ENCODE data around the gene HTRA3.

The HTRA3 gene

DNA sequence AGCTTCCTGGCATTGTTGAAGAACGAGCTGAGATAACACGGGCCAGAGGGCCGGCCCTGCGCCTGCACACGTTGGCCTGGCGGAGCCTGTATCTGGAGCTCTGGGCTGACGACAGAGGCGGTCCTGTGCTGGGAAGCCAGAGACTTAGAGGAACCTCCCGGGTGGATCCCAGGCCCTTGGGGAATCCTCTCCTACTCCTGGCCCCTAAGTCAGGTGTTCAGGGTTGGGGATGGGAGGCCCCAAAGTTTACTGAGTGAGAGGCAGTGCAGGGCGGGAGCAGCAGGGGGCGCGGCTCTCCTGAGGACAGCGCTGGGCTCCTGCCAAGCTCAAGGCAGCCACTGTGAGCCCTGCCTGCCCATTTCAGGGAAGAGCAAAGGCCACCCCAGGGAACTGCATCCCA is 2.5 kb upstream of the HTRA3 start:
- no peak for DNase-seq

DNA sequence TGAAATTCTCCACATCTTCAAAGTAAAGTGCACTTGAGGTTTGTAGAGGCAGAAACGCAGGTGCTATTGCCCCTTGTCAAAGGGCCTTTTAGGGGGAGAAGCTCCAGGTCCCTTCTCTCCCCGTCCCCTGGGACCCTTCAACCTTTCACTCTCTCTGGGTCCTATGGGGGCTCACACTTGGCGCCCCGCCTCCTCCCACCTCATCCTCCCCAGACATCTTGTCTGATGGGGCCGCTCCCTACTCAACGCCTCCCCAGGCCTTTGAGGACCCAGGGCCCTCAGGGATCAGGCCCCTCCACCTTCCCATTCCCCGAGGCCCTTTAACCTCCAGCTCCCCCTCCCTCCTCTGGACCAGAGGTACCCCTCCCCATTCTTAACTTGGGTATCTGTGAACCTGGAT is 1.3 kb upstream of the HTRA3 start:
- DNase-seq: no peak

DNA sequence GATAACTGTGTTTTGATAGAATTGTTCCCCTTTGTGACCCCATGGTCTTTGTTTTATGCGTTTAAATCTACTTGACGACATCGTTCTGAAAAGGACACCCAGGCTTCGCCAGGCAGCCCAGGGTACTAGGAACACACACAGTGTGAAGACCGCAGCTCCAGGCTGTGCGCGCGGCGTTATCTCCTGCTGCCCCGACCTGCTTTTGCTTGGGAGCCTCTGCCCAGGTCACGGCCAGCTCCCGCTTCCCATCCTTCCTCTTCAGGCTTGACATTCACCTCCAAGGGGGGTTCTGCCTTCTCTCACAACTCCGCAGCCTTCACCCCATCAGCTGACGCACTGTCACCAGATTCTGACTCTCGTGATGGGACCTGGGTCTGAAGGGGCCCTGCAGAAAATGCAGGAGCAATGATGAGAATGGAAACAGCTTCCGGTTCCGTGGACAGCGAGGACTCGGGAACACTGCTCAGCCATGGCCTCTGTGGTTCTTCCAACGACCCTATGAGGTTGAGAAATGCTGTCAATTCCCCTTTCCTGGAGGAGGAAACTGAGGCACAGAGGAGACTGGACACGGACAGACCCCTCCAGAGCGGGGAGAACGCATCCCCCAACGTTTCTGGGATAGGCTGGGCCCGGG is 536 bp upstream of the HTRA3 start:
- DNase-seq: no peak

DNA sequence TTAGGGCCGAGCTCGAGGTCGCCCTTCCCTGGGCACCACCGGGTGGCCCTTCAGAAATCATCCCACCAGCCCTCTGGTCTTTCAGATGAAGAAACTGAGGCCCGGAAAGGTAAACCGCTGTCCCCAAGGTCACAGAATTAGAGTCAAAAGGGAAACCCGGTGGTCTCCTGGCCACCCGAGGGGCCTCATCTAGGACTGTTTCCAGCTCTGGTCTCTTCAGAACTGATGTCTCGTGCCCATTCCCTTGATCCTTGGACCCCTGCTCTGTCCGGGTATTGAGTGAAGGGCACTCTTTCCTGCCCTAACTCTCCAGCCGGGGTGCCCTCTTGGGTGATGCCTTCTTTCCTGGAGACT is 841 bp downstream of the HTRA3 start:
- no peak for DNase-seq

DNA sequence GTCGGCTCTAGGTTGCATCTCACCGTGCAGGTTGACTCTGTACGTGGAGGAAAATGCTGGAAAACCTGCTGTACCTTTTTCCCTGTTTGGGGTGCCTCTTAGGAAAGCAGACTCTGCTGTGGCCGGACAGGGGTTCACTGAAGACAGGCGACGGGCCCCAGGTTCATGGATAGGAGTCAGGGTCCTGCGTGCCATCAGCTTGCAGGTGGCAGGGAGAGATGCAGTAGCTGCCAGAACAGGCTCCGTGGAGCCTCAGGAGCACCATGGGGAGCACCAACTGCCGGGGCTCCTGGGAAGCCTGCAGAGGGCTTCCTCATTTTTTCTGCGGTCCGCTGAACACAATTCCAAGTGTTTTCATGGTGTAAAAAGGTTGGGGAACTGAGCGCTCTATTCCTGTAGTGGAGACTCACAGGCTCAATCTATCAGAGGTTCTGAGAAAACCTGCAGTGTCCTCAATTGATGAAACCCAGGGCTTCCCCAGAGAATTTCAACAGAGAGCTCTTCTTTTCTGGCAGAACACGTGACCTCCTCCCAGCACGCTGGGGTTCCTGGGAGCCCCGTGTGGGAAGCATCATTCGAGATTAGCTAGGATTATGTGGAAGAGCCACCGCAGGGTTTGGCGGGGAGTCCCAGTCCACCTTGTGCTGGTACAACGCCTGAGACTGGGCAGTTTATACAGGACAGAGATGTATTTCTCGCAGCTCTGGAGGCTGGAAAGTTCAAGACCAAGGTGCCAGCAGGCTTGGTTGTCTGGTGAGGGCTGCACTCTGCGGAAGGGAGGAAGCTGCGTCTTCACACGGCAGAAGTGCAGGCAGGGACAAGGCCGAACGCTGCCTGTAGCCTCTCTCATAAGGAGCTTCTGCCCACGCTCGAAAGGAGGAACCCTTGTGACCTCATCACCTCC is 1.6 kb downstream of the HTRA3 start:
- no peak for DNase-seq

DNA sequence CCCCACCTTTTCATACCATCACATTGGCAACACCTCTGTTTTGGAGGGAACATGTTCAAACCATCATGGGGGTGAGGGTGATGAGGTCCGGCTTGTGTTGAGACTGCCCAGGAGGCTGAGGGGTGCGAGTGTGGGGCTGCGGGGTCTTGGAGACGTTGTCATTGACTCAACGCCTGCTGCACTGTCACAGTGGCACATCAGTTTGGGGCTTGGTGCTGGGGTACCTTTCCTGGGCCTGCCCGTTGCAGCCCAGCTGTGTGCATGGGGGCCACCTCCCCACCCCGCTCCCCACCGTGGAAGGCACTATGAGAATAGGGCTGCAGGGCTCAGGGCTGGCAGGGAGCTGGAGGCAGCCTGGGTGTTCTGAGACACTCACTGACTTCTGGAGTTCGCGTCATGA is 2.3 kb downstream of the HTRA3 start:
- DNase-seq: no peak

DNA sequence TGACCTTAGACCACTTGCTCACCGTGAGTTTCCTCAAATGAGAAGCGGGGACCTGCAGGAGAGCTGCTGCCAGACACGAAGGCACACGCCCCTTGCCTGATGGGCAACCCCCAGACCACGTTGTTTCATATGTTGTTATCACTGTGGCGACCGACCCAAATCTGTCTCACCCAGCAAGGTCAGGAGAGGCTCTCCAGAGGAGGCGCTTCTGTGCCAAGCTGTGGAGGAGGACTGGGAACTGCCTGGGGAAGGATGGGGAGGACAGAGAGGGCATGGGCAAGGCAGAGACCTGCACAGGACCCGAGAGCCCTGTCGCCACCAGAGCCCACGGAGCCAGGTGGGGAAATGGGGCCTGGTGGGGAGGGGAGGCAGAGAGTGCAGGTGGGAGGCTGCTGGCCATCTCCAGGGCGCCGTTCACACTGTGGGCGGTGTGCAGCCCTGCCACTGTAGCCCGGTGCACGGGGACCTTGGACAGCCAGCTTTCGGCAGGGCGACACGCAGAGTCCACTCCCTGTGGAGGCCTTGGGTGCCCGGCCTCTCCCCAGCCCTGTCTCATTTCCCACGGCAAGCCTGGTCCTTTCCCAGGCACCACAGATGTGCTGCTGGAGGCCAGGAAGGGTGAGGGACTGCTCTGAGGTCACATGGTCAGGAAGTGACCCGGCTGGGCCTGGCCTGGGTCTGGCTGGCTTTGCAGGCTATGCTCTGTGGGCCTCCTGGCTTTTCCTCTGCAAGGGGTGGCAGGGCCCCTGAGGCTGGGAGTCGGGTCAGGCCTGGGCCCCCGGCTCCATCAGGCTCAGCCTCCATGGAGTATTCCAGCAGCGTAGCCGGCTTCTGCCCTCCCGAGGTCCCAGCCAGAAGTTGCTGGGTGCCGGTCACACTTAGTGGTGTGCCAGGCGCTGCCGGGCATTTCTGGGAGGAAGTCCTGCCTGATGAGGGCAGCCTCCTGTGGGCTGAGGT is 3.2 kb downstream of the HTRA3 start:
- DNase-seq: no peak

DNA sequence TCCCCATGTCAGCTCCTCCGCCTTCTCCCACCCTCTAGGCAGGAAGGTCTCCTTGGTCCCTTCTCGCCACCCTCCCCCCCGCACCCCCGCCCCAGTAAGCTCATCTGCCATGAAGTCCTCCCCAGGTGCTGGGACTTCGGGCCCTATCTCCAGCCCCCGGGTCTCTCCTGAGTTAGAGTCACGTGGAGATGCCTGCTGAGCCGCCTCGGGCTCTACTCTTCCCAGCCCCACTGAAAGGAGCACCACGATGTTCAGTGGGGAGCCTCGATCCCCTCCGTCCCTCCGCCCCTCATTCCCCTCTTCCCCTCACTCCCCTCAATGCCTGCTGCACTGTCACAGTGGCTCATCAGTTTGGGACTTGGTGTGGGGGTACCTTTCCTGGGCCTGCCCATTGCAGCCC is 3.9 kb downstream of the HTRA3 start:
- DNase-seq: no peak

DNA sequence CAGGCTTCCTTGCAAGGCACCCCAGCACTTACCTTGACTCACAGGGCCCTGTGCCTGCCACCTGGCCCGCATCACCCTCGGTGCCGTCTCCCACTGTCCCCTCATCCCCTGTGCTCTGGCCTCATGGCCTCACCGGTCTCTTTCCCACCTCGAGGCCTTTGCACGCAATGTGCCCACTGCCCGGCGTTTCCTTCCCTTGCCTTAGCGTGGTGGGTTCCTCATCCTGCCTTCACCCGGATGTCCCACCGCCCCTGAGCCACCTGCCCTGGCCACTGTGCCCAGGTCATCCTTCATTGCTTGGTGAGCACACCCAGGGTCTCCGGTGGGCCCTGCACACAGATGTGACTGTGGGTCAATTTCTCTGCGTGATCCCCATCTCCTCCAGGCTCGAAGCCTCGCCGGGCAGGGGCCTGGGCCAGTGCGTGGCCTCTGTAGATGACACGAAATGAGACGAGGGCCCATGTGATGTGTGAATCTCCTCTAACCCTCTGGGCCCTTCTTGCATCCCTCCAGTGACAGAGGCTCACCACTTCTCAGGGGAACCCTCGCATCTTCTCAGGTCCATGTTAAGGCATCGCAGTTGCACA is 4.6 kb downstream of the HTRA3 start:
- no peak for DNase-seq

DNA sequence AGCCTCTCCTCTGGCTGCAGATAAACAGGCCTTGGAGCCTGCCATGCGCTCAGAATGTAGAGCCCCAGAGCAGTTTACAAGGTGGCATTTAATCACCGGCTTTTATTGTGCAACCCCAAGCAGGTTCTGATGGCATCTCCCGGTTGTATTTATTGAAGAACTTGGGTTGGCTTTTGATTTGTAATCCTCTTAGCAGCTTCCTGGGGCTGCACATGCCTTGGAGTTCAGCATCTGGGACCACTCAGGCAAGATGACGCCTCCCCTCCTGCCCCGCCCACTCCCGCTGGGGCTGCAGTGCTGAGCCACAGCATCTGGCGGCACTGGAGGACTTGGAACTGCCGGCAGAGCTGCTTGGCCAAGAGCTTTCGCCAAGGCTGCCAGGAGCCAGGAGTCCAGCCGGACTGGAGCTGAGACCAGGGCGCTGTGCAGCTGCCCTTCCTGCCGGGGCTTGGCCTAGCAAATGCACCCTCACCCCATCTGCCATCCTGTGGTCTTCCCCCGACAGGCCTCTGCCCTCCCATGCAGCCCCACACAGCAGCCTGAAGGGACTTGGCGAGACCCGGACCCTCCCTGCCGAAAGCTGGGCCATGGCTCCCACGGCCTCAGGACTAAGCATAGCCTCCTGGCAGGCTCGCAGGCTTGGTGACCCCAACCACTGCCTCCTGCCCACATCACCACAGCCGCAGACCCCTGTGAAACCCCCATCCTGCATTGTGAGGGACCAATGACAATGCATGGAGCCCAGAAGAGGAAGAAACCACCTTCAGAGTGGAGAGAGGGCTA is 5.4 kb downstream of the HTRA3 start:
- peak in 12 of 14 donors; percentile 10 to 67 (median 39) for DNase-seq

DNA sequence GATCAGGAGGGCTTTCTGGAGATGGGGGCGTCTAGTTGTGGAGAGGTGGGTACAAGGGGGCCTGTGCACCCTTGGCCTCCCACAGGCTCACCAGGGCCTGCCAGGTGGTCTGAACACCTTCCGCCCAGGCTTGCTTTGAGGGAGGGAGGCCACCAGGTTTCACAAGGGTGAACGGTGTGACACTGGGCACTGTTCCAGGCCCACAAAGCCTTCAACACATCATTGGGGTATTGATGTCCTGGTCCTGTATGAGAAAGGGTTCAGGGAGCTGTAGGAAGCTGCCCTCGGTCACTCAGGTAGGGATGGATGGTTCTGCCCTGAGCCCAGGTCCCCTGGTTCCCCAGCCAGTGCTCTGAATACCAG is 6.0 kb downstream of the HTRA3 start:
- DNase-seq: no peak

DNA sequence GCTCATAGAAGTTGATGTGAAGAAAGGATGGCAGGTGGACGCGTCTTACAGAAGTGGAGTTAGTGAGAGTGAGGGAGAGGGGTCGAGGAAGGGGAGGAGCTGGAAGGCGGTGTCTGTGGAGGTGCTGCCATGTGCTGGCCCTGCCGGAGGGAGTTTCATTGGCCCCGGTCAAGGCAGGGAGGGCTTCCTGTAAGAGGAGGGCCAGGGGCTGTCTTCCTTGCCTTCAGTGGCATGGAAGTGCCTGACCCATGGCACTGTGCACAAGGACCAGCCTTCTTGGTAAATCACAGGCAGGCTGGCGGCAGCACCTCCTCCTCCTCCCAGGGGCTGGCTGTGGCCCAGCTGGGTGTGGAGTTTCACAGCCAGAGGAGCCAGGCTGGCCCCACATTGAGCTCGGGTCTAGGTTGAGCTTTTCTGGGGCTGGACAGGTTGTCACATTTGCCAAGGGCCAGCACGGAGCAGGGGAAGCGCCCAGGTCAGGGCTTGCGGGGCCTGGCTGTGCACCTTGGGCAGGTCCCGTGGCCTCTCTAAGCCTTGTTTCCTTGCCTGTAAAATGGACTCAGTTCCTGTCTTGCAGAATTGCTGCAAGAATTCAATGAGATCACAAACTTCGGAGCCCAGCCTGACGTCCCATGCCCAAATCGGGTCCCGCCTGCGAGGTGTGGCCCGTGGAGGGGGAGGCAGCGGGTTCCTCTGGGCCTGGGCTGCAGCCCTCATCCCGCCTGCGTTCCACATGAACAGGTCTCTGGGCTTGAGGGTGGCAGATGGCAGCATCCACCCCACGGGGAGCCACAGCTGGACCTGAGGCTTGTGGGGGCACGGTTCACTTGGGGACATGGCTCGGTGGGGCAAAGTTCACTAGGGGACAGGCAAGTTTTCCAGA is 7.0 kb downstream of the HTRA3 start:
- no peak for DNase-seq

DNA sequence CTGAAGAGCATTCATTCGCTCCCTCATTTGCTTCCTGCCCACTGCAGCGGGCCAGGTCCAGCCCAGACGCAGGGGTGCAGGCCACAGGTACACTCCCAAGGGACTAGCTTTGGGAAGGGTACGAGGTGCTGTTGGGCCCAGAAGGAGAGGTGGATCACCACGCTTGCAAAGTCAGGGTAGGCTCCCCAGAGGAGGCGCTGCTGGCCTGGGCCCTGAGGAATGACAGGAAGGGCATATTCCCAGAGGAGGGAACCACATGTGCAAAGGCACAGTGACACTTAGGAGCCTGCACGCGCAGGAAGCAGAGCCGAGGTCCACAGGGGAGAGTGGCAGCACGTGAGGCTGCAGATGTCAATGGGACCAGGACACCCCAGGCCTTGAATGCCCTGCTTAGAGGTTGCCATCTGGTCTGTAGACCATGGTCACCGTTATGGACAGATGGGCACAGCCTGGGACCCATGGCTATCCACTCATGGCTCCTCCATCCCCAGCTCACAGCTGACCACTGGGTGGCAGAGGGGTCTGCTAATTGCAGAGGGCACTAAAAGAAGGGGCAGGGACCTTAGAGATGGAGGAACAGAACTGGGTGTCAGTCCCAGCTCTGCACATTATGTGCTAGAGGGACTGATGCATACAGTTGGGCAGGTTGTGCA is 7.9 kb downstream of the HTRA3 start:
- DNase-seq: no peak

DNA sequence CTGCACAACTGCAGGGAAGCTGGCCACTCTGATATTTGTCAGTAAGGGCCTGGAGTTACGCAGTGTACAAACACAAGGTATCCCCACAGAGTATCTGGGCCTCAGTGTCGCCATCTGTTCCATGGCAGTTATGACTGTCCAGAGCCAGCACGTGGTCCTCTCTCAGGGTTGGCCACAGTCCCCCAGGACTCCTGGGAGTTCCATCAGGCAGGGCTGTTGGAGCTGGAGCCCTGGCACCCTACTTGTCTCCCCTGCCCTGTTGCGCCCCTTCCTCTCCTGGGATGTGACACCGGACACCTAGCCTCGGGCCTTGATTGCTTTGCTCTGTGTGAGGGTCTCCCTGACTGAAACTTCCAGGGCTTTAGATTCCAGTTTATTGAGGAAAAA is 8.4 kb downstream of the HTRA3 start:
- no peak for DNase-seq

DNA sequence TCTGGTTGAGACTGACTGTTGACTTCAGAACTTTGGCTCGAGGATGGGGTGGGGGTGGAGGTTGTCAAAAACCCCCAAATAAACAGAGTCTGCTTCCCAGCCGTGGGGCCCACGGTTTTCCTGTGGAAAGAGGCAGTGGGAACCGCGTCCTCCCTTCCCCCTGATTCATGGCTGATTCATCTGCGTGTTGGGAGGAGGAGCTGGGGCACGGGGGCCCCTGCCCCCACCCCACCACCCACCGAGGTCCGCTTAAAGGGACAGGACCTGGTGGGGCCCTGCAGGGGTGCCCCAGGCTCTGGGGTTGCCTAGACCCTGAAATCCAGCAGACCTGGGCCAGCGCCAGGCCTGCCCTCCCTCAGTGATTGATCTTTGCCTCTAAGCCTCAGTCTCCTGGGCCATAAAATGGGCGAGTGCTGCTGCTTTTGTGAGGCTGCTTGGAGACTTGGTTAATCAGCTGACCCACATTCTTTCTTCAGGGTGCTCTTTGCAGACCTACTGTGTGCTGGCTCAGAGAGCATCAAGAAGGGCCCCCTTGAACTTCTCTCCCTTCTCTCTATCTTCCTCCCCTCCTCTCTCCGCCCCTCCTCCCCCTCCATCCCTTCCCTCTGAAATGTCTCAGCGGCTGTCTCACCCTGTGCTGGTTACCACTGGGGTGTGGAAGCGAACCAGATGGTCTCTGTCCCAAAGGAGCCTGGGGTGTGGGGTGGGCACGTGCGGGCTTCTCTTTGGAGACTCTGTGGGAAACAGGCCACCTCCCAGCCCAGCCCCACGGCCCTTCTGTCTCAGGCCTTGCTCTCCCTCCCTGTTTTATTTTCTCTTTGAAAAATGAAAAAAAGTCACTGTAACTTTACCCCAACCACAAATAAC is 9.1 kb downstream of the HTRA3 start:
- DNase-seq: no peak

DNA sequence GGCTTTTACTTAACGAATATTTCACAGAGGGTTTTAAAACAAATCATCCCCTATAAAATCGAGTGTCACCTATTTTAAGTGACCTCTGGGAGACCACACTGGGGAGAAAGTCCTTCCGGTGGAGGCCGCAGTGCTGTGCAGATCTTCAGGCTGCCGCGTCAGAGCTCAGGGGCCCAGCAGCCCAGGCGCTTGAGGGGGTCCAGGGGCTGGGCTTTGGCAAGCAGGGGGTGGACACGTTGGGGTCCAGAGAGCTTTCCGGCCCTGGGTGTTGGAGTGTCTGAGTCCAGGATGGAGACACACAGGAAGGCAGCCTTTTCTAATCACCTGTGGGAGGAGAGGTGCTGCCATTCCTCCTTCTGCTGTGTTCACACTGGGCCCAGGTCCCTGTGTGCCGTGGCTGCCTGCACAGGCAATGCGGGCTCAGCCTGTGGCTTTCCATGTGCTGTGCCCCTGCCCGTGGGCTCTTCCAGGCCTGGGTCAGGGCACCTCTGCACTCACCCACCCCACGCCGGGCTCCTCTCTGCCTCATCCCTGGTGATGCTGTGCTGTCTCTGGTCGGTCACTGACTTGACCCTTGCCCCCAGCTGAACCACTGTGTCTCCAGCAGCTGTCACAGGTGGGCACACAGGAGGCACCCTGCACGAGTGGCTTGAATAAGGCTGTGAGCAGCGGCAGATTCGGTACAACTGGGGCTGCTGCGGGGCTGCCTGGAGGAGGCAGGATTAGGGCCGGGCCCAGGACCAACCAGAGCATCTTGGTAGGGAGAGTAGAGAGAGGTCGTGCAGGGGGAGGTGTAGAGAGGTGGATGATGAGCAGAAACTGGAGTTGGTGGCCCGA is 10.0 kb downstream of the HTRA3 start:
- DNase-seq: no peak

DNA sequence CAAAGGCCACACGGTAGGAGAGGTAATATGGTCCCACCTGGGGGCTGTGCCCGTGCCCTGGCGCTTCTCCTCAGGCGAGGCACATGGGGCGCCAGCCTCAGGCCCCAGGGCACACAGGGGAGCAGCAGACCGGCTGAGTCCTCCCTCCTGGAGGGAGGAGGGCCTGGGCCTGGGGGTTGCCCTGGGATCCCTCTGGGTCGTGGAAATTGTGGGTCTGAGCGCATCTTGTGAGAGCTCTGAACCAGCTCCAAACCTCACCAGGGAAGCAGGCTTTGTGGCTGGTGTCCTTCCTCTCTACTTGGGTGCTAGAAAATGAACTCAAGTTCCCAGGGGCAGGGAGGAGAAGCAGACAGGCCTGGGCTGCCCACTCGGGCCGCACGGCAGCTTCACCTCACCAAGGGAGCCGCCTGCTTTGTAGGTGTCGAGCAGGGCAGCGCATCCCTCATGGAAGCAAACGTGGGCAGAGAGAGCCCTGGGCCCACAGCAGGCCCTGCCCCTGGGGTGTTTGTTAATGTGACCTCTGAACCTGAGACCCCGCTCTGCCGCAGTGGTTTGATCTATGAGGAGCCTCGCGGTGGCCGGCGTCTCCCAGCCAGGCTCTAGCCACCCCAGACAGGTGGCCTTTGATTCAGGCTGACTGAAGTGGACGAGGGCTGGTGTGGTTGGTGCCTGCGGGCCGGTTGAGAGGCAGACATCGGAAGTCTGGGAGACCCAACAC is 10.8 kb downstream of the HTRA3 start:
- DNase-seq: no peak

Measured in C1 segment of cervical spinal cord (tissue), 14 donors.